Activated naive CD4-positive, alpha-beta T cell treated with anti-CD3 and anti-CD28 coated beads for 36 hours (primary cell): ENCODE measurements around the gene TCOF1. TPM values are rescaled to one million over a fixed set of nuclear protein-coding genes. Genes with fewer than 3 reads are reported as not detected.

Experiments
- CTCF ChIA-PET: fragments of 350-600 bp; sonication (Branson Sonifier 250); formaldehyde crosslinking; loops from one replicate; lab custom pipeline; 2021; ENCODE audit warnings: antibody characterized with exemption; lab: Charles Lee
- DNase-seq: peaks from one replicate; pipeline ENCODE4 v3.0.0-alpha.2; 2020
- H3K27ac Mint-ChIP-seq: one replicate; pipeline ENCODE4 v1.8.0; 2021; ENCODE audit warnings: mild to moderate bottlenecking, mixed read lengths
- H3K27me3 Mint-ChIP-seq: one replicate; pipeline ENCODE4 v1.8.0; 2021; ENCODE audit warnings: low read depth, mixed read lengths
- H3K36me3 Mint-ChIP-seq: one replicate; pipeline ENCODE4 v1.8.0; 2021; ENCODE audit warnings: low read depth, mixed read lengths
- H3K4me1 Mint-ChIP-seq: one replicate; pipeline ENCODE4 v1.8.0; 2021; ENCODE audit warnings: low read depth, mixed read lengths
- H3K4me3 Mint-ChIP-seq: one replicate; pipeline ENCODE4 v1.8.0; 2021; ENCODE audit warnings: mild to moderate bottlenecking, moderate library complexity, mixed read lengths
- H3K9me3 Mint-ChIP-seq: one replicate; pipeline ENCODE4 v1.8.0; 2021; ENCODE audit warnings: mixed read lengths
- intact Hi-C: fragments of 100-400 bp; cut with micrococcal nuclease; formaldehyde crosslinking; loops from one replicate; pipeline ENCODE4 v1.15.1; 2023
- total RNA-seq, 2 experiments: library from RNA; stranded (reverse); gene quantifications; one replicate each; pipeline ENCODE4 v1.2.3, GENCODE V29; 2021

Gene TCOF1
- total RNA-seq, 2 experiments from 2014 or later: 114 to 115 TPM

DNA sequence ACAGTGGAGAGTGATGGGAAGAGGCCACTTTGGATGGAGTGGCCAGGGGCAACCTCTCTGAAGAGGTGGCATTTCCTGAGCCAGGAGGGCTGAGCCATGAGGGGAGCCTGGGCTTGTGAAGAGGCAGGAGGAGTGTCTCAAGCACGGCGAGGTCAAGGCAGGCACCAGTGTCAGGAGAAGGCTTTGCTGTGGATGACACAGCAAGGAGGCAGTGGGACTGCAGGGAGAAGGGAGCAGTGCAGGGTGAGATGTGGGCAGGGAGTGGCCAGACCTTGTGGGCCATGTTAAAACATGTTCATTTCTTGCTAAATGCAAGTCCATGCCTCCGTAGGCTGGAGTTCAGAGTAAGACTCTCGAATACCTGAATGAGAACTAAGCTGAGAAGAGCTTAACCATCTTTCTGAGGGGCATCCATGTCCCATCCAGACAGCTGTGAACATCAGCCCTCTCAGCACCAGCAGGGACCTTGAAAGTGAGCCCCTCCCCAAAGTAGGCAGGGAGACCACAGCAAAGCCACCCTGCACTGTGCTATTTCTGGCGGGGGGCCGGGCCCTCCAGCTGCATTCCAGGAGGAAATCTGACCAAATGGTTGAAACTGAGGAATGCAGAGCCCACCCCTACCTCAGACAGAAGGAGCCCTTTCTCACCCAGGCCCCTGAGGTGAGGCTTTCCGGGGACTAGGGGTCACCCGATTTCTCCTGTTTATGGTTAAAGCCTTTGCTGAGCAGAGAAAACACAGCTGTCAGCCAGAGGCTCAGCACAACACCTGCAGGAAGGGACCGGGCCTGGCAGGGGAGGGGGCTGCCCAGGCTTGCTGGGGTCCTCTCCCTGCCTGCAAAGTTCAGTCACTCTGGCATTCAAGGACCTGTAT, 38.6 kb upstream of the TCOF1 start:
- Mint-ChIP-seq H3K4me1 (peaks cover 3% of the 10 kb centered on the region), H3K27ac (no peak overlapping the region), H3K9me3 (no peaks in the 10 kb centered on the region), H3K4me3 (no peak overlapping the region), H3K36me3 (no peaks in the 10 kb centered on the region), H3K27me3 (no peaks in the 10 kb centered on the region)
- DNase-seq: no peak
- intact Hi-C loops: no loop called here
- CTCF ChIA-PET: interaction anchor here (0.6 to 0.8 kb wide), 2 partner anchors 205 to 232 kb away, joined by 3 read pairs; no protein-coding TSS in a partner anchor

DNA sequence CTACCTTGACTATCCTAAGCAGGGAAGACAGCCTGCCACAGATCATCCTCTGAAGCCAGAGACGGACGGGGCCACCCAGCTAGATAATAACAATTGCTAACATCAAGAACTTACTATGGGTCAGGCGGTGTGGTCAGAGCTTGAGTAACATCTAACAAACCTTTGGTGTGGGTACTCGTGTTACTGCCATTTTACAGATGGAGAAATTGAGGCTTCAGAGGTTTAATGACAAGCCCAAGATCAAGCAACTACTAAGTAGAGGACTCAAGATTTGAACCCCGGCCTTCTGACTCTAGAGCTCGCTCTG, 38.1 kb upstream of the TCOF1 start:
- H3K27me3 Mint-ChIP-seq: no peaks in the 10 kb centered on the region

DNA sequence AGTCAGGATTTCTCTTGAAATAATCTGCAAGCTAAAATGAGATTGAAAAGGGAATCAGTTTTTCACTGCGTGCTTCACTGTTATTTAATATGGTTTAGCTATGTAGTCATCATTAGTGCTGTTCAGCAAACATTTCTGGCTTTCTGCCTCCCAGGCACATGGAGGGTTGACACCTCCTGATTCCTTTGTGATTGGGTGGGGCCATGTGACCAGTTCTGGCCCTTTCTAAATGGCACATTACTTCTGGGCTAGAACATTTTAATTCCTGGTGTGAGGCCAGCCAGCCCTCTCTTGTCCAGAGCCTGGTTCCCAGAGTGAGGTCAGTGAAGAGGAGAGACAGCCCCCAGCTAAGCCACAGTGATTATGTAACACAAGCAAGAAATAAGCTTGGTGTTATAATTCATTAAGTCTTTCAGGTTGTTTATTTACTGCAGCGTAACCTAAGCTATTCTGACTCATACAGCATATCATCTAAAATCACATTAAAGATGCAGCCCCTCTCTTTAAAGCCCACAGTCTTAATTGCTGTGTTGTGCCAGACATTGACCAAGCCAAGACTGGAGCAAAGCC, 37.4 kb upstream of the TCOF1 start:
- H3K27ac Mint-ChIP-seq: no peak overlapping the region
- CTCF ChIA-PET: interaction anchor here (0.7 to 1.1 kb wide), 3 partner anchors 15 to 231 kb away, joined by 3 read pairs; no protein-coding TSS in a partner anchor
- no peaks in the 10 kb centered on the region for H3K27me3 Mint-ChIP-seq
- H3K9me3 Mint-ChIP-seq: no peaks in the 10 kb centered on the region
- intact Hi-C loops: no loop called here
- no peaks in the 10 kb centered on the region for H3K36me3 Mint-ChIP-seq
- no peak overlapping the region for H3K4me3 Mint-ChIP-seq
- DNase-seq: no peak
- H3K4me1 Mint-ChIP-seq: peaks cover 3% of the 10 kb centered on the region

More for the DNA sequence above, 38.1 kb upstream of the TCOF1 start:
- no peak for DNase-seq
- no peaks in the 10 kb centered on the region for H3K9me3 Mint-ChIP-seq
- no peaks in the 10 kb centered on the region for H3K36me3 Mint-ChIP-seq
- H3K4me1 Mint-ChIP-seq: peaks cover 3% of the 10 kb centered on the region
- intact Hi-C loops: no loop called here
- no peak overlapping the region for H3K27ac Mint-ChIP-seq
- no peak overlapping the region for H3K4me3 Mint-ChIP-seq
- CTCF ChIA-PET: interaction anchor here (0.7 to 1.1 kb wide), 3 partner anchors 14 to 231 kb away, joined by 3 read pairs; no protein-coding TSS in a partner anchor

DNA sequence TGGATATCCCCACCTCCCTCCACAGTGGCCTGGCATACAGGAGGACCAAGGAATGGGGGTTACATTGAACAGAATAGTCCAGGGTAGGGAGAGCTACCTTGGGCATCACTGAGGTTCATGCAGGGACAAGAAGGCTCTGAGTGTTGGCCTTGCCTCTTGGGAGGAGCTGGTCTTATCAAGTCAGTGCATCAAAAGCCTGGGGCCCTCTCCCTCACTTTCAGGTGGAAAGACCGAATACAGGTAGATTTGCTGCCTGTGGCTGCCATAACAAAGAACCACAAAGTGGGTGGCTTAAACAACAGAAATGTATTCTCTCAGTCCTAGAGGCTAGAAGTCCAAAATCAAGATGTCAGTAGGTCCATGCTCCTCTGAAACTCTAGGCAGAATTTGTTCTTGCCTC, 36.3 kb upstream of the TCOF1 start:
- DNase-seq: no peak
- CTCF ChIA-PET: interaction anchor here (0.6 kb wide), 1 partner anchor 282 kb away, joined by 4 read pairs; no protein-coding TSS in a partner anchor
- Mint-ChIP-seq H3K36me3 (no peaks in the 10 kb centered on the region), H3K4me1 (peaks cover 3% of the 10 kb centered on the region), H3K4me3 (no peak overlapping the region), H3K27ac (no peak overlapping the region), H3K9me3 (no peaks in the 10 kb centered on the region), H3K27me3 (no peaks in the 10 kb centered on the region)
- intact Hi-C loops: no loop called here

DNA sequence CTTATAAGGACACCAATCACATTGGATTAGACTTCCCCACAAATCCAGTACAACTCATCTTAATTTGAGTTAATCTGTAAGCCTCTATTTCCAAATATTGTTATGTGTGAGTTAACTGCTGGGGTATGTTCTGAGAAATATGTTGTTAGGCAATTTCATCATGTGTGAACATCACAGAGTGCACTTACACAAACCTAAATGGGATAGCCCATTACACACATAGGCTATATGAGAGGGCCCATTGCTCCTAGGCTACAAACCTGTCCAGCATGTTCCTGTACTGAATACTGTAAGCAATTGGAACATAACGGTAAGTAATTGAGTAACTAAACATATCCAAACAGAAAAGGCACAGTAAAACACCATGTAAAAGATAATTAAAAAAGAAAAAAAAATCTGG, 35.7 kb upstream of the TCOF1 start:
- Mint-ChIP-seq H3K4me1 (peaks cover 3% of the 10 kb centered on the region), H3K27me3 (no peaks in the 10 kb centered on the region), H3K9me3 (no peaks in the 10 kb centered on the region), H3K4me3 (no peak overlapping the region), H3K36me3 (no peaks in the 10 kb centered on the region), H3K27ac (no peak overlapping the region)
- CTCF ChIA-PET: no interaction called here
- no peak for DNase-seq
- intact Hi-C loops: no loop called here

DNA sequence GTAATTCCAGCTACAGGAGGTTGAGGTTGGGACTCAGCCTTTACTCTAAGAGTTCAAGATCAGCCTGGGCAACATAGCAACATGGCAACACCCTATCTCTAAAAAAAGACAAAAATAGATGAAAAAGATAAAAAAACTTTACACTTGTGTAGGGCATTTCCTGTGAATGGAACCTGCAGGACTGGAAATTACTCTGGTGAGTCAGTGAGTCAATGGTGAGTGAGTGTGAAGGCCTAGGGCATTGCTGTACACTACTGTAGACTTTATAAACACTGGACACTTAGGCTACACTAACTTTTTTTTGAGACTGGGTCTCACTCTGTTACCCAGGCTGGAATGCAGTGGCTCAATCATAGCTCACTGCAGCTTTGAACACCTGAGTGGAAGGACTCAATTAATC, 35.3 kb upstream of the TCOF1 start:
- no peak overlapping the region for H3K4me3 Mint-ChIP-seq
- CTCF ChIA-PET: no interaction called here
- no peaks in the 10 kb centered on the region for H3K9me3 Mint-ChIP-seq
- H3K27me3 Mint-ChIP-seq: no peaks in the 10 kb centered on the region
- peaks cover 3% of the 10 kb centered on the region for H3K4me1 Mint-ChIP-seq
- intact Hi-C loops: no loop called here
- no peak overlapping the region for H3K27ac Mint-ChIP-seq
- DNase-seq: no peak
- no peaks in the 10 kb centered on the region for H3K36me3 Mint-ChIP-seq

DNA sequence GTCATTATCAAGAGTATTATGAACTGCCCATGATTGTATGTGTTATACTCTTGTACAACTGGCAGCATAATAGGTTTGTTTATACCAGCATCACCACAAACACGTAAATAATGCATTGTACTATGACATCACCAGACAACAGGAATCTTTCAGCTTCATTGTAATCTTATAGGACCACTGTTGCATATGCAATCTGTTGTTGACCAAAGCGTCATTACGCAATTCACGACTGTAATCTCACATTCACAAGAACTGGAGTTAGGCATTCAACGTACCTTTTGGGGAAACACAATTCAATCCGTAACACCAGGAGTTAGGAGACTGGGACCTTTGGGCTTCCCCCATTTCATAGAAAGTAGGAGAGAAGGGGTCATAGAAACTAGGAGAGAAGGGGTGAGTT, 34.4 kb upstream of the TCOF1 start:
- DNase-seq: no peak
- CTCF ChIA-PET: interaction anchor here (0.8 kb wide), 1 partner anchor 12 kb away, joined by 3 read pairs; no protein-coding TSS in a partner anchor
- no peaks in the 10 kb centered on the region for H3K27me3 Mint-ChIP-seq
- intact Hi-C loops: no loop called here
- H3K27ac Mint-ChIP-seq: no peak overlapping the region
- no peak overlapping the region for H3K4me3 Mint-ChIP-seq
- H3K9me3 Mint-ChIP-seq: no peaks in the 10 kb centered on the region
- H3K36me3 Mint-ChIP-seq: no peaks in the 10 kb centered on the region
- H3K4me1 Mint-ChIP-seq: peaks cover 3% of the 10 kb centered on the region

DNA sequence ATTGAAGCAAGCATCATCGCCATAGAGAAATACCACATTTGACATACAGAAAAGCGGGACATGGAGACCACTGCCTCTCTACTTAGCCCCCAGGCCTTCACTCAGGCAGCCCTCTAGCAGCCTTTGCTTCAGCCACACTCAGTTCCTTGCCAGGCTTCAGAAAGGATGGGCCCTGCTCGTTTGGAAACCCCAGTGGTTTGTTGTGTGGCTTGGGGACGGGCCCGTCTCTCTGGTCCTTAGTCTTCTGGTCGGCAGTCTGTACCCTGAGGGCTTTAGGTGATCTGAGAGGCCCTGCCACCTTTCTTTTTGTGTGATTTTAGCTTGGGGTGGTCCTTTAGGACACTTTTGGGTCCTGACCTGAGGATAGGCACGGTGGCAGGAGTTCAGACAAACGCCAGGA, 33.7 kb upstream of the TCOF1 start:
- Mint-ChIP-seq H3K4me3 (no peak overlapping the region), H3K9me3 (no peaks in the 10 kb centered on the region), H3K27me3 (no peaks in the 10 kb centered on the region), H3K27ac (no peak overlapping the region), H3K4me1 (peaks cover 3% of the 10 kb centered on the region), H3K36me3 (no peaks in the 10 kb centered on the region)
- CTCF ChIA-PET: interaction anchor here (0.8 kb wide), 1 partner anchor 11 kb away, joined by 3 read pairs; no protein-coding TSS in a partner anchor
- no peak for DNase-seq
- intact Hi-C loops: no loop called here

DNA sequence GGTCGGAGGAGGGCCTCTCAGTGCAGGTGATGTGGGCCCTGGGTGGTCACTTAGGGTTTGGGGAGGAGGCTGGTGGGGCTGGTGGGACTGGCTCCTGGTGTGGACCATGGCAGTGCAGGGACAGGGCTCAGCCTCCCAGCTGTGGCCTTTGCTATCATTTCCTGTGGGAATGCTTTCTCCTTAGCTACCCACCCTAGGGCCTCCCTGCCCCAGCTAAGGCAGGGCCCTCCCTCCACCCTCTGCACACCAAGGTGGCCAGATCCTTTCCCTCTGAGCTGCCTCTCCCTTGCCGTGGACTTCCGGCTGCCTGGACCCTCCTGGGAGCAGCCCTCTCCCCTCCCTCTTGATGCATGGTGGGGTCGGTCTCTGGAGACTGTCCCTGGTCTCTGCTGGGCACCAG, 32.1 kb upstream of the TCOF1 start:
- H3K27ac Mint-ChIP-seq: no peak overlapping the region
- intact Hi-C loops: no loop called here

DNA sequence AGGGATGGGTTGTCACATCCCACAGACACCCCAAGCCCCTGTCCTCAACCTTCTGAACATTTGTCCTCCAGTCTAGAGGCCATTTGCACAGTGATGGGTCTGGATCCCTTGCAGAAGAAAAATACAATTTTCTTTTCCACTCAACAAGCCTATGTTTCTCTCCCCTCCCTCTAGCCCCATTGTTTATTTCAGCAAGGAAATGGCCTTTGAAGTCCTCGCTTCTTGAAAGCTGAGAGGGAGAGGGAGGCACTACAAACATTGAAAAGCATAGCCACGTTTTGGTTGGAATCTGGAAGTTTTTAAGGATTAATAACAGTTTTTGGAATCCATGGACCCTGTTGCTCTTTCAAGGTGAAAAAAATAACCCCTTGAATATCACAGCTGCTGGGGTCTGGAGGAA, 30.8 kb upstream of the TCOF1 start:
- Mint-ChIP-seq H3K36me3 (no peaks in the 10 kb centered on the region), H3K27me3 (no peaks in the 10 kb centered on the region), H3K4me1 (peaks cover 3% of the 10 kb centered on the region), H3K27ac (no peak overlapping the region), H3K4me3 (no peak overlapping the region), H3K9me3 (no peaks in the 10 kb centered on the region)
- intact Hi-C loops: no loop called here
- DNase-seq: no peak
- CTCF ChIA-PET: interaction anchor here (0.9 kb wide), 1 partner anchor 271 kb away, joined by 3 read pairs; no protein-coding TSS in a partner anchor

More for the DNA sequence above, 32.1 kb upstream of the TCOF1 start:
- no peaks in the 10 kb centered on the region for H3K27me3 Mint-ChIP-seq
- H3K9me3 Mint-ChIP-seq: no peaks in the 10 kb centered on the region
- CTCF ChIA-PET: no interaction called here
- no peak overlapping the region for H3K4me3 Mint-ChIP-seq
- H3K36me3 Mint-ChIP-seq: no peaks in the 10 kb centered on the region
- no peak for DNase-seq
- peaks cover 3% of the 10 kb centered on the region for H3K4me1 Mint-ChIP-seq

DNA sequence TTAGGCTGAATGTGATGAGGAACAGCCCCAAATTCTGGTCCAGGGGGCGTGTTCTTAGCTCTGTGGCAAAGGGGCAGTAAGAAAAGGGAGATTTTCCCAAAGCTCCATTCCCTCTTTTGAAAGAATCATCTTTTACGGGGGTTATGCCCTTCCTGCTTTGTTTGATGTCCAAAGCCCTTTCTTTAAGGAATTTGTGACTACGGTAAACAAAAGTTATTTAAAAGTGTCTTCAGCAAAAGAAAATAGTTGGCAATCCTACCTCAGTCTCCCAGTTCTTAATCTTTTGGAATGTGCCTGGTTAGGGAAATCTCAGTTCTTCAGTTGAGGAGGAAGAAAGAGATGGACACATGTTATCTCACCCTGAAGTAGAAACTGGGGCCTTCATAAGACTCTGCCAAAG, 30.4 kb upstream of the TCOF1 start:
- Mint-ChIP-seq H3K27me3 (no peaks in the 10 kb centered on the region), H3K36me3 (no peaks in the 10 kb centered on the region), H3K27ac (no peak overlapping the region), H3K9me3 (no peaks in the 10 kb centered on the region), H3K4me3 (no peak overlapping the region), H3K4me1 (no peaks in the 10 kb centered on the region)
- CTCF ChIA-PET: interaction anchor here (0.9 kb wide), 1 partner anchor 271 kb away, joined by 3 read pairs; no protein-coding TSS in a partner anchor
- DNase-seq: no peak
- intact Hi-C loops: no loop called here

DNA sequence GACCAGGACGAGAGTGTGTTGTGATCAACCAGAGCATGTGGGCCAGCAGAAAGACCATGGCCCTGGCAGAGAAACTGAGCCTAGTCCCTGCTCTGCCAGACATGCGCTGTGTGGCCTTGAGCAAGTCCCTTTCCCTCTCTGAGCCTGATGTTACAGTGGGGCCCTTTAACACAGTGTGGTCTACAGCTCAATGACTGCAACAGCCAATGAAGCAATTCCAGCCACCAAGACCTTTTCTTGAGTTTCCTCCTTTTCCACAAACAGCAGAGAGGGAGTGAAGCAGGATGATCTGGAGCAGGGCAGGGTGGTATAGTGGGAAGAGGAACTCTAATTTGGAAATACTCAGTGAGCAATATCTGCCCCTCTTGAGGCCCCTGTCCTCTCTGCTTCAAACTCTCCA, 29.0 kb upstream of the TCOF1 start:
- CTCF ChIA-PET: interaction anchor here (1.0 kb wide), 1 partner anchor 110 kb away, joined by 3 read pairs; no protein-coding TSS in a partner anchor
- H3K9me3 Mint-ChIP-seq: no peaks in the 10 kb centered on the region
- no peak overlapping the region for H3K4me3 Mint-ChIP-seq
- no peak for DNase-seq
- no peaks in the 10 kb centered on the region for H3K27me3 Mint-ChIP-seq
- no peaks in the 10 kb centered on the region for H3K4me1 Mint-ChIP-seq
- no peaks in the 10 kb centered on the region for H3K36me3 Mint-ChIP-seq
- no peak overlapping the region for H3K27ac Mint-ChIP-seq
- intact Hi-C loops: no loop called here
